ENCODE results near the gene SPEM2. TPM values are rescaled to one million over a fixed set of nuclear protein-coding genes. Genes with fewer than 3 reads are reported as not detected.

SPEM2 gene
- total and polyA plus RNA-seq, 2 of the 8 experiments (the other 6 are each of a cell fraction or from before 2014, with no cell fraction given) = 0.03 TPM; not detected in 1

GRCh38 chr17:7380321-7380720, 45.1 kb upstream of the SPEM2 start:
- Histone ChIP-seq H4K20me1 (replicated peaks in 1 of 2; ENCODE audit: control insufficient read depth in 1 of 2, insufficient read depth in 2 of 2, low read length in 2 of 2) (peaks cover 0 to 8% of the 10 kb centered on the region in 2 experiments), H2BK15ac (ENCODE audit: low read length) (peak overlapping the region; percentile 88; the same call in 1 of the 2 replicates), H4K5ac (ENCODE audit: insufficient read length, low read depth, low read length) (no peak overlapping the region), H3K14ac (ENCODE audit: insufficient read length) (no peak overlapping the region), H2AFZ (ENCODE audit: low read length) (peak overlapping the region; percentile 73; the same call in 1 of the 2 replicates), H2BK120ac (replicated peaks; ENCODE audit: low read depth, low read length) (no peak overlapping the region), H3K79me2 (ENCODE audit: control insufficient read depth in 1 of 2, insufficient read depth in 2 of 2, low read length in 2 of 2) (no peaks in the 10 kb centered on the region), H3K23me2 (ENCODE audit: low read depth, low read length) (peaks cover 12% of the 10 kb centered on the region; the same call in 1 of the 2 replicates), H3K9ac (replicated peaks in 1 of 4; ENCODE audit: extremely low read depth in 1 of 4, low read depth in 3 of 4, low read length in 3 of 4) (no peak overlapping the region), H4K8ac (ENCODE audit: extremely low read depth, insufficient read depth, low read length) (no peak overlapping the region; the same call in 1 of the 2 replicates), H4K91ac (replicated peaks; ENCODE audit: insufficient read length, low read length) (no peak overlapping the region), H3K23ac (ENCODE audit: insufficient read length) (no peak overlapping the region), H3K56ac (replicated peaks; ENCODE audit: insufficient read length, low read depth, low read length) (no peak overlapping the region), H2BK20ac (ENCODE audit: low read length) (no peak overlapping the region), H3K4me2 (ENCODE audit: insufficient read depth in 1 of 2, low read depth in 2 of 2, low read length in 2 of 2) (peak overlapping the region; percentile 66 to 83), H3K4me3 (ENCODE audit: extremely low read depth in 1 of 4, insufficient read depth in 2 of 4, low read depth in 3 of 4, low read length in 4 of 4) (peak overlapping the region; percentile 37 to 72 (median 56); a peak in 6 of 8 replicates), H3K18ac (ENCODE audit: extremely low read depth, low read length) (peak overlapping the region; percentile 87), H2BK12ac (ENCODE audit: low read depth, low read length) (peak overlapping the region; percentile 82; the same call in 1 of the 2 replicates), H3K27ac (ENCODE audit: low read depth, low read length) (no peak overlapping the region), H2BK5ac (ENCODE audit: low read depth, low read length) (peak overlapping the region; percentile 44; the same call in 1 of the 2 replicates), H3K27me3 (replicated peaks in 1 of 4; ENCODE audit: control insufficient read depth in 3 of 4, extremely low read depth in 1 of 4, insufficient read depth in 3 of 4, low read length in 3 of 4) (peaks cover 0 to 39% (median 29%) of the 10 kb centered on the region in 4 experiments; a peak in 6 of 7 replicates), H3K79me1 (ENCODE audit: low read depth, low read length) (peaks cover 3% of the 10 kb centered on the region; the same call in 1 of the 2 replicates), H3K4me1 (replicated peaks in 1 of 4; ENCODE audit: control insufficient read depth in 3 of 4, insufficient read depth in 4 of 4, low read length in 3 of 4) (peaks cover 0 to 17% (median 10%) of the 10 kb centered on the region in 4 experiments; a peak in 6 of 7 replicates), H2AK5ac (ENCODE audit: low read depth, low read length) (no peak overlapping the region), H3K36me3 (ENCODE audit: control insufficient read depth in 2 of 4, insufficient read depth in 4 of 4, low read length in 3 of 4) (no peaks in the 10 kb centered on the region), H3K4ac (replicated peaks; ENCODE audit: insufficient read length, low read depth, low read length) (no peak overlapping the region), H3K9me3 (ENCODE audit: insufficient read depth in 2 of 2, low read depth in 1 of 2, low read length in 1 of 2) (peaks cover 0 to 7% of the 10 kb centered on the region in 2 experiments; a peak in 1 of 4 replicates)
- TF ChIP-seq HDAC2 (IDR thresholded peaks at IDR 0.05; ENCODE audit: borderline replicate concordance in 1 of 2, low read depth in 2 of 2, low read length in 2 of 2) = no peak
- no peak for TF ChIP-seq JUND (IDR thresholded peaks at IDR 0.05; ENCODE audit: low read length)
- TF ChIP-seq SIX5 (IDR thresholded peaks at IDR 0.05; ENCODE audit: low read depth, low read length) = no peak
- TF ChIP-seq MAFK (IDR thresholded peaks at IDR 0.05; ENCODE audit: low read depth, low read length) = no peak
- TF ChIP-seq TEAD4 (IDR thresholded peaks at IDR 0.05; ENCODE audit: low read depth, low read length) = no peak
- TF ChIP-seq TCF12 (IDR thresholded peaks at IDR 0.05; ENCODE audit: low read depth, low read length) = no peak
- no peak for DNase-seq (ENCODE audit: low read depth in 1 of 2, low spot score in 2 of 2)
- 80% methylated on average over 7 of the region's 7 CpGs; no CpG with 5 or more reads in 1 of the 2 experiments for WGBS, 2 experiments (ENCODE audit: extremely low coverage in 1 of 2, insufficient coverage in 1 of 2, insufficient read length in 1 of 2, insufficient replicate concordance in 2 of 2, low coverage in 1 of 2, low lambda C conversion rate in 2 of 2, missing lambda C conversion rate in 1 of 2)
- CTCF ChIA-PET (ENCODE audit: partially characterized antibody) = interaction anchor here (0.9 to 1.1 kb wide), 5 partner anchors 19 to 180 kb away, joined by 3 to 5 read pairs (median 3); no protein-coding TSS in a partner anchor
- FAIRE-seq = no peak
- POLR2A ChIA-PET (ENCODE audit: partially characterized antibody) = interaction anchor here (0.7 to 1.7 kb wide), 19 partner anchors 8 to 270 kb away, joined by 3 to 6 read pairs (median 3); partner anchors contain the start of genes ATP1B2, MPDU1, PLSCR3 and TMEM95

Measured in H1 (cell line).